HepG2 (cell line): ENCODE measurements around the gene ZNF367. TPM values are rescaled to one million over a fixed set of nuclear protein-coding genes. Genes with fewer than 3 reads are reported as not detected.

ENCODE experiments used
- ARID3A ChIP-seq: IDR thresholded peaks from 2 replicates; pipeline ENCODE4 v1.6.1; 2012; ENCODE audit warnings: low read depth, low read length, improper control_type of control experiment
- DRAP1 ChIP-seq: IDR thresholded peaks from 2 replicates; pipeline ENCODE4 v1.6.1; 2016; ENCODE audit warnings: missing genetic modification reagents, missing compliant biosample characterization
- NAIF1 ChIP-seq: sonication (generic); formaldehyde crosslinking; IDR thresholded peaks from 2 replicates; pipeline ENCODE4 v1.5.0; 2020; ENCODE audit warnings: mild to moderate bottlenecking, missing genetic modification reagents, borderline replicate concordance
- RARA ChIP-seq: IDR thresholded peaks from 2 replicates; pipeline ENCODE4 v1.6.1; 2016; ENCODE audit warnings: missing genetic modification reagents, missing compliant biosample characterization
- ZBTB7B ChIP-seq: sonication (generic); formaldehyde crosslinking; IDR thresholded peaks from 2 replicates; pipeline ENCODE4 v1.4.0; 2020; ENCODE audit warnings: missing genetic modification reagents
- ZFP36 ChIP-seq: fragments of 150-350 bp; IDR thresholded peaks from 2 replicates; pipeline ENCODE4 v1.6.1; 2018; ENCODE audit warnings: borderline replicate concordance, low read length, low read depth; ENCODE audit not compliant: partially characterized antibody
- ZNF3 ChIP-seq: IDR thresholded peaks from 2 replicates; pipeline ENCODE4 v1.7.0; 2017; ENCODE audit warnings: inconsistent platforms
- ZNF646 ChIP-seq: sonication (generic); formaldehyde crosslinking; IDR thresholded peaks from 2 replicates; pipeline ENCODE4 v1.9.0; 2021; ENCODE audit warnings: mild to moderate bottlenecking, missing genetic modification reagents
- ZNF761 ChIP-seq: sonication (generic); formaldehyde crosslinking; conservative IDR thresholded peaks from 2 replicates; pipeline ENCODE4 v1.4.0; 2020; ENCODE audit warnings: mild to moderate bottlenecking, missing genetic modification reagents
- polyA plus RNA-seq, 8 experiments: library from polyadenylated mRNA; depleted of rRNA in 3 of 8; stranded (reverse) in 7 of 8; unstranded in 1 of 8; fragments of >200 nt; fragmentation: Illumina TruSeq in 4 of 8; extraction: Trizol in 4 of 8; gene quantifications; 2 replicates each; pipeline versions ENCODE4 v1.2.1 to v1.2.3, GENCODE V29; 2011 to 2016; ENCODE audit warnings: low read depth in 4 of 8, missing spikeins in 1 of 8, mixed read lengths in 1 of 8; ENCODE audit not compliant: insufficient read depth in 1 of 8
- total RNA-seq, 5 experiments: library from RNA; depleted of rRNA; stranded (reverse); fragments of >200 nt; fragmentation: Illumina TruSeq; extraction: Trizol; gene quantifications; 2 replicates each; pipeline ENCODE4 v1.2.3, GENCODE V29; 2016; ENCODE audit warnings: low read depth in 1 of 5
- TF ChIP-seq, protein P1 (sequence below): sonication (generic); formaldehyde crosslinking; IDR thresholded peaks from 2 replicates; pipeline ENCODE4 v1.5.0; 2020; ENCODE audit warnings: mild to moderate bottlenecking, missing genetic modification reagents, borderline replicate concordance
- TF ChIP-seq, protein P2 (sequence below): sonication (generic); formaldehyde crosslinking; IDR thresholded peaks from 2 replicates; pipeline ENCODE4 v1.4.0; 2020; ENCODE audit warnings: mild to moderate bottlenecking, low read depth, missing genetic modification reagents
- TF ChIP-seq, protein P3 (sequence below): sonication (generic); formaldehyde crosslinking; IDR thresholded peaks from 2 replicates; pipeline ENCODE4 v1.5.0; 2020; ENCODE audit warnings: missing genetic modification reagents

Gene ZNF367
- total and polyA plus RNA-seq, 2 of the 13 experiments (the other 11 are each of a cell fraction or from before 2014, with no cell fraction given) = 2.9 to 7.7 TPM

GRCh38 chr9:96441798-96442445 lies 23.8 kb upstream of the ZNF367 start (continued):
- TF ChIP-seq ZNF646 (CRISPR knock-in tag) (no peak), ZNF3 (no peak), ZNF761 (CRISPR knock-in tag) (no peak), DRAP1 (CRISPR knock-in tag) (no peak), ARID3A (no peak), ZBTB7B (no peak), NAIF1 (no peak), RARA (no peak), ZFP36 (no peak)
- TF ChIP-seq, protein P1, sequence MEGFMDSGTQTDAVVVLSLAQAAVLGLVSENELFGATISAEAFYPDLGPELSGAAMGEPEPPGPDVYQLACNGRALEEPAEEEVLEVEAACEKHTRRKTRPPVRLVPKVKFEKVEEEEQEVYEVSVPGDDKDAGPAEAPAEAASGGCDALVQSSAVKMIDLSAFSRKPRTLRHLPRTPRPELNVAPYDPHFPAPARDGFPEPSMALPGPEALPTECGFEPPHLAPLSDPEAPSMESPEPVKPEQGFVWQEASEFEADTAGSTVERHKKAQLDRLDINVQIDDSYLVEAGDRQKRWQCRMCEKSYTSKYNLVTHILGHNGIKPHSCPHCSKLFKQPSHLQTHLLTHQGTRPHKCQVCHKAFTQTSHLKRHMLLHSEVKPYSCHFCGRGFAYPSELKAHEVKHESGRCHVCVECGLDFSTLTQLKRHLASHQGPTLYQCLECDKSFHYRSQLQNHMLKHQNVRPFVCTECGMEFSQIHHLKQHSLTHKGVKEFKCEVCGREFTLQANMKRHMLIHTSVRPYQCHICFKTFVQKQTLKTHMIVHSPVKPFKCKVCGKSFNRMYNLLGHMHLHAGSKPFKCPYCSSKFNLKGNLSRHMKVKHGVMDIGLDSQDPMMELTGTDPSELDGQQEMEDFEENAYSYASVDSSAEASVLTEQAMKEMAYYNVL (CRISPR knock-in tag) = no peak
- TF ChIP-seq, protein P2, sequence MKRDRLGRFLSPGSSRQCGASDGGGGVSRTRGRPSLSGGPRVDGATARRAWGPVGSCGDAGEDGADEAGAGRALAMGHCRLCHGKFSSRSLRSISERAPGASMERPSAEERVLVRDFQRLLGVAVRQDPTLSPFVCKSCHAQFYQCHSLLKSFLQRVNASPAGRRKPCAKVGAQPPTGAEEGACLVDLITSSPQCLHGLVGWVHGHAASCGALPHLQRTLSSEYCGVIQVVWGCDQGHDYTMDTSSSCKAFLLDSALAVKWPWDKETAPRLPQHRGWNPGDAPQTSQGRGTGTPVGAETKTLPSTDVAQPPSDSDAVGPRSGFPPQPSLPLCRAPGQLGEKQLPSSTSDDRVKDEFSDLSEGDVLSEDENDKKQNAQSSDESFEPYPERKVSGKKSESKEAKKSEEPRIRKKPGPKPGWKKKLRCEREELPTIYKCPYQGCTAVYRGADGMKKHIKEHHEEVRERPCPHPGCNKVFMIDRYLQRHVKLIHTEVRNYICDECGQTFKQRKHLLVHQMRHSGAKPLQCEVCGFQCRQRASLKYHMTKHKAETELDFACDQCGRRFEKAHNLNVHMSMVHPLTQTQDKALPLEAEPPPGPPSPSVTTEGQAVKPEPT (CRISPR knock-in tag) = no peak
- TF ChIP-seq, protein P3, sequence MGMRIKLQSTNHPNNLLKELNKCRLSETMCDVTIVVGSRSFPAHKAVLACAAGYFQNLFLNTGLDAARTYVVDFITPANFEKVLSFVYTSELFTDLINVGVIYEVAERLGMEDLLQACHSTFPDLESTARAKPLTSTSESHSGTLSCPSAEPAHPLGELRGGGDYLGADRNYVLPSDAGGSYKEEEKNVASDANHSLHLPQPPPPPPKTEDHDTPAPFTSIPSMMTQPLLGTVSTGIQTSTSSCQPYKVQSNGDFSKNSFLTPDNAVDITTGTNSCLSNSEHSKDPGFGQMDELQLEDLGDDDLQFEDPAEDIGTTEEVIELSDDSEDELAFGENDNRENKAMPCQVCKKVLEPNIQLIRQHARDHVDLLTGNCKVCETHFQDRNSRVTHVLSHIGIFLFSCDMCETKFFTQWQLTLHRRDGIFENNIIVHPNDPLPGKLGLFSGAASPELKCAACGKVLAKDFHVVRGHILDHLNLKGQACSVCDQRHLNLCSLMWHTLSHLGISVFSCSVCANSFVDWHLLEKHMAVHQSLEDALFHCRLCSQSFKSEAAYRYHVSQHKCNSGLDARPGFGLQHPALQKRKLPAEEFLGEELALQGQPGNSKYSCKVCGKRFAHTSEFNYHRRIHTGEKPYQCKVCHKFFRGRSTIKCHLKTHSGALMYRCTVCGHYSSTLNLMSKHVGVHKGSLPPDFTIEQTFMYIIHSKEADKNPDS (CRISPR knock-in tag) = no peak
